H1 (cell line): ENCODE results near the gene IAPP. TPM values are rescaled to one million over a fixed set of nuclear protein-coding genes. Genes with fewer than 3 reads are reported as not detected.

Experiments
- CTCF ChIA-PET: fragments of 300-600 bp; sonication (Branson Sonifier 250); formaldehyde crosslinking; loops from one replicate; lab custom pipeline; 2021; ENCODE audit not compliant: partially characterized antibody; lab: Charles Lee
- POLR2A ChIA-PET: fragments of 300-600 bp; sonication (Branson Sonifier 250); formaldehyde crosslinking; loops from one replicate; lab custom pipeline; 2021; ENCODE audit warnings: inconsistent platforms; ENCODE audit not compliant: partially characterized antibody; lab: Charles Lee
- DNase-seq, 2 experiments: peaks; one replicate each; pipeline versions ENCODE4 v3.0.0 to v3.0.0-alpha.2; 2010 to 2022; ENCODE audit warnings: low spot score in 2 of 2, low read depth in 1 of 2, mixed read lengths in 1 of 2
- FAIRE-seq: peaks from 2 replicates; lab custom pipeline; 2011; peaks lifted over from hg19 to GRCh38; lab: Jason Lieb, UNC
- H2AFZ ChIP-seq: 2 replicates; pipeline ENCODE4 v1.8.1; 2012; ENCODE audit warnings: low read length, inconsistent platforms
- H2AK5ac ChIP-seq: 2 replicates; pipeline ENCODE4 v1.6.1; 2013; ENCODE audit warnings: low read depth, low read length
- H2BK120ac ChIP-seq: replicated peaks from 2 replicates; pipeline ENCODE3; 2013; ENCODE audit warnings: low read depth, low read length, inconsistent platforms
- H2BK12ac ChIP-seq: 2 replicates; pipeline ENCODE4 v1.6.1; 2013; ENCODE audit warnings: low read depth, low read length
- H2BK15ac ChIP-seq: 2 replicates; pipeline ENCODE4 v1.6.1; 2013; ENCODE audit warnings: low read length
- H2BK20ac ChIP-seq: 2 replicates; pipeline ENCODE4 v1.6.1; 2013; ENCODE audit warnings: low read length
- H2BK5ac ChIP-seq: 2 replicates; pipeline ENCODE4 v1.6.1; 2013; ENCODE audit warnings: low read depth, low read length
- H3K14ac ChIP-seq: 2 replicates; pipeline ENCODE4 v1.6.1; 2013; ENCODE audit warnings: inconsistent platforms; ENCODE audit not compliant: insufficient read length
- H3K18ac ChIP-seq: 2 replicates; pipeline ENCODE4 v1.6.1; 2013; ENCODE audit warnings: low read length; ENCODE audit errors: extremely low read depth
- H3K23ac ChIP-seq: 2 replicates; pipeline ENCODE4 v1.6.1; 2013; ENCODE audit warnings: inconsistent platforms; ENCODE audit not compliant: insufficient read length
- H3K23me2 ChIP-seq: 2 replicates; pipeline ENCODE4 v1.6.1; 2013; ENCODE audit warnings: low read depth, low read length
- H3K27ac ChIP-seq: 2 replicates; pipeline ENCODE4 v1.6.1; 2011; ENCODE audit warnings: low read depth, low read length, inconsistent platforms
- H3K27me3 ChIP-seq, 4 experiments: replicated peaks in 1 of 4; 1 replicate in 1 of 4; 2 replicates in 3 of 4; pipeline versions ENCODE4 v1.6.1 to v1.8.1; 2011 to 2013; ENCODE audit warnings: low read length in 3 of 4, mild to moderate bottlenecking in 3 of 4, inconsistent platforms in 2 of 4, mixed read lengths in 2 of 4, moderate library complexity in 1 of 4; ENCODE audit not compliant: control insufficient read depth in 3 of 4, insufficient read depth in 3 of 4; ENCODE audit errors: extremely low read depth in 1 of 4
- H3K36me3 ChIP-seq, 4 experiments: 2 replicates each; pipeline versions ENCODE4 v1.6.1 to v1.8.1; 2011 to 2013; ENCODE audit warnings: mild to moderate bottlenecking in 4 of 4, low read length in 3 of 4, moderate library complexity in 2 of 4, control low read depth in 1 of 4, inconsistent platforms in 1 of 4; ENCODE audit not compliant: insufficient read depth in 4 of 4, control insufficient read depth in 2 of 4
- H3K4ac ChIP-seq: replicated peaks from 2 replicates; pipeline ENCODE3; 2013; ENCODE audit warnings: low read length, low read depth, mixed read lengths, inconsistent platforms; ENCODE audit not compliant: insufficient read length
- H3K4me1 ChIP-seq, 4 experiments: replicated peaks in 1 of 4; 1 replicate in 1 of 4; 2 replicates in 3 of 4; pipeline versions ENCODE4 v1.6.1 to v1.8.1; 2011 to 2013; ENCODE audit warnings: low read length in 3 of 4, inconsistent platforms in 2 of 4, mixed read lengths in 1 of 4; ENCODE audit not compliant: insufficient read depth in 4 of 4, control insufficient read depth in 3 of 4
- H3K4me2 ChIP-seq, 2 experiments: 2 replicates each; pipeline versions ENCODE4 v1.6.1 to v1.8.1; 2011 to 2013; ENCODE audit warnings: low read depth in 2 of 2, low read length in 2 of 2, control low read depth in 1 of 2, inconsistent platforms in 1 of 2, mild to moderate bottlenecking in 1 of 2; ENCODE audit not compliant: insufficient read depth in 1 of 2
- H3K4me3 ChIP-seq, 4 experiments: fragments of 200-600, 300-600 bp in 1 of 4; sonication (generic), shearing (Covaris generic), sonication (Bioruptor Twin) in 1 of 4; 2 replicates each; pipeline versions ENCODE4 v1.5.1 to v1.8.1; 2011 to 2016; ENCODE audit warnings: low read length in 4 of 4, low read depth in 3 of 4, control low read depth in 2 of 4, inconsistent platforms in 2 of 4, mild to moderate bottlenecking in 2 of 4, mixed read lengths in 1 of 4, moderate library complexity in 1 of 4; ENCODE audit not compliant: insufficient read depth in 2 of 4; ENCODE audit errors: extremely low read depth in 1 of 4
- H3K56ac ChIP-seq: replicated peaks from 2 replicates; pipeline ENCODE3; 2013; ENCODE audit warnings: low read depth, mild to moderate bottlenecking, mixed read lengths, low read length, inconsistent platforms; ENCODE audit not compliant: insufficient read length
- H3K79me1 ChIP-seq: 2 replicates; pipeline ENCODE4 v1.6.1; 2013; ENCODE audit warnings: low read depth, low read length, control low read depth
- H3K79me2 ChIP-seq, 2 experiments: 2 replicates each; pipeline versions ENCODE4 v1.6.1 to v1.8.1; 2012 to 2013; ENCODE audit warnings: low read length in 2 of 2, mild to moderate bottlenecking in 2 of 2, inconsistent platforms in 1 of 2; ENCODE audit not compliant: insufficient read depth in 2 of 2, control insufficient read depth in 1 of 2
- H3K9ac ChIP-seq, 4 experiments: replicated peaks in 1 of 4; 1 replicate in 1 of 4; 2 replicates in 3 of 4; pipeline versions ENCODE4 v1.6.1 to v1.8.1; 2011 to 2013; ENCODE audit warnings: low read depth in 3 of 4, low read length in 3 of 4, control low read depth in 2 of 4, mild to moderate bottlenecking in 2 of 4, moderate library complexity in 2 of 4, inconsistent platforms in 1 of 4; ENCODE audit errors: extremely low read depth in 1 of 4
- H3K9me3 ChIP-seq, 2 experiments: 2 replicates each; pipeline versions ENCODE4 v1.6.1 to v1.8.1; 2012 to 2013; ENCODE audit warnings: mild to moderate bottlenecking in 2 of 2, moderate library complexity in 2 of 2, control low read depth in 1 of 2, inconsistent platforms in 1 of 2, low read depth in 1 of 2, low read length in 1 of 2, mixed read lengths in 1 of 2; ENCODE audit not compliant: insufficient read depth in 2 of 2
- H4K20me1 ChIP-seq, 2 experiments: replicated peaks in 1 of 2; 2 replicates each; pipeline versions ENCODE3 to v1.8.1; 2011 to 2013; ENCODE audit warnings: inconsistent platforms in 2 of 2, low read length in 2 of 2, mild to moderate bottlenecking in 1 of 2; ENCODE audit not compliant: insufficient read depth in 2 of 2, control insufficient read depth in 1 of 2
- H4K5ac ChIP-seq: 2 replicates; pipeline ENCODE4 v1.6.1; 2013; ENCODE audit warnings: low read length, low read depth, mixed read lengths, inconsistent platforms; ENCODE audit not compliant: insufficient read length
- H4K8ac ChIP-seq: 2 replicates; pipeline ENCODE4 v1.8.0; 2013; ENCODE audit warnings: mild to moderate bottlenecking, moderate library complexity, low read length, inconsistent platforms; ENCODE audit not compliant: insufficient read depth; ENCODE audit errors: extremely low read depth
- H4K91ac ChIP-seq: replicated peaks from 2 replicates; pipeline ENCODE3; 2013; ENCODE audit warnings: low read length, mixed read lengths, inconsistent platforms; ENCODE audit not compliant: insufficient read length
- CHD2 ChIP-seq: IDR thresholded peaks from 2 replicates; pipeline ENCODE4 v1.6.1; 2012; ENCODE audit warnings: low read length, improper control_type of control experiment
- EGR1 ChIP-seq: IDR thresholded peaks from 2 replicates; pipeline ENCODE4 v1.6.1; 2011; ENCODE audit warnings: low read depth, low read length, borderline replicate concordance
- EP300 ChIP-seq, 2 experiments: IDR thresholded peaks; 1 replicate in 1 of 2; 2 replicates in 1 of 2; pipeline ENCODE4 v1.6.1; 2011 to 2012; ENCODE audit warnings: low read depth in 2 of 2, low read length in 2 of 2, mild to moderate bottlenecking in 2 of 2, borderline replicate concordance in 1 of 2, inconsistent platforms in 1 of 2, moderate library complexity in 1 of 2
- EZH2 ChIP-seq: fragments of 200-600 bp; sonication (generic); IDR thresholded peaks from 2 replicates; pipeline ENCODE4 v1.7.1; 2012; ENCODE audit warnings: low read depth, mild to moderate bottlenecking, moderate library complexity, low read length, inconsistent platforms; ENCODE audit not compliant: severe bottlenecking
- NANOG ChIP-seq: IDR thresholded peaks from 2 replicates; pipeline ENCODE4 v1.6.1; 2011; ENCODE audit warnings: low read length, low read depth, mild to moderate bottlenecking, inconsistent platforms; ENCODE audit not compliant: insufficient read depth, poor library complexity, severe bottlenecking
- PHF8 ChIP-seq: fragments of 200-600 bp; sonication (generic); conservative IDR thresholded peaks from 2 replicates; pipeline ENCODE4 v1.7.1; 2012; ENCODE audit warnings: low read depth, mild to moderate bottlenecking, inconsistent platforms, low read length, moderate library complexity
- POLR2AphosphoS5 ChIP-seq: IDR thresholded peaks from 2 replicates; pipeline ENCODE4 v1.6.1; 2011; ENCODE audit warnings: low read depth, low read length
- TAF7 ChIP-seq: optimal IDR thresholded peaks from 2 replicates; pipeline ENCODE3; 2011; ENCODE audit warnings: low read depth, mild to moderate bottlenecking, inconsistent platforms, low read length, moderate library complexity, borderline replicate concordance
- TBP ChIP-seq: IDR thresholded peaks from 2 replicates; pipeline ENCODE4 v1.6.1; 2011; ENCODE audit warnings: low read depth, low read length, improper control_type of control experiment
- WGBS, 2 experiments: shearing (Covaris generic) in 1 of 2; methylation state at CpG; one replicate each; pipeline versions ENCODE4 v1.1.6 to v1.1.7; 2013 to 2015; ENCODE audit warnings: low lambda C conversion rate in 2 of 2, mixed read lengths in 2 of 2, inconsistent platforms in 1 of 2, low coverage in 1 of 2, missing lambda C conversion rate in 1 of 2; ENCODE audit not compliant: insufficient replicate concordance in 2 of 2, insufficient coverage in 1 of 2, insufficient read length in 1 of 2; ENCODE audit errors: extremely low coverage in 1 of 2, missing lambda C conversion rate in 1 of 2; 5-methylcytosine and 5-hydroxymethylcytosine counted together
- polyA plus RNA-seq, 7 experiments: library from polyadenylated mRNA; depleted of rRNA in 3 of 7; stranded (reverse) in 5 of 7; unstranded in 2 of 7; fragments of >200 nt in 5 of 7; fragments of 200-250 nt in 2 of 7; gene quantifications; 1 replicate in 5 of 7; 2 replicates in 1 of 7; 4 replicates in 1 of 7; pipeline versions ENCODE4 v1.2.1 to v1.2.3, GENCODE V29; 2011 to 2013; ENCODE audit warnings: missing spikeins in 2 of 7, mixed read lengths in 2 of 7
- total RNA-seq: library from RNA; stranded (reverse); fragmentation: NEBNext Ultra II Directional; extraction: Animal tissue kit (Norgen Biotek cat#: 25700); gene quantifications from 2 replicates; pipeline ENCODE4 v1.2.1, GENCODE V29; 2021

IAPP gene
- total and polyA plus RNA-seq, 2 of the 8 experiments (the other 6 are each of a cell fraction or from before 2014, with no cell fraction given) = not detected

GRCh38 chr12:21413369-21414277 is 40.9 kb downstream of the IAPP start:
- peak overlapping the region; percentile 83; the same call in 1 of the 2 replicates for H2AFZ ChIP-seq
- no peak overlapping the region for H3K4ac ChIP-seq
- no peak overlapping the region for H2BK120ac ChIP-seq
- no peaks in the 10 kb centered on the region for H3K9me3 ChIP-seq
- H3K23me2 ChIP-seq = no peaks in the 10 kb centered on the region; the same call in 1 of the 2 replicates
- no peak overlapping the region for H3K23ac ChIP-seq
- H2BK20ac ChIP-seq = no peak overlapping the region
- H3K9ac ChIP-seq = no peak overlapping the region
- ChIA-PET CTCF (no interaction called here), POLR2A (no interaction called here)
- H3K79me2 ChIP-seq = no peaks in the 10 kb centered on the region
- H3K4me1 ChIP-seq = no peaks in the 10 kb centered on the region
- H3K79me1 ChIP-seq = no peaks in the 10 kb centered on the region
- no peak overlapping the region for H4K5ac ChIP-seq
- H3K56ac ChIP-seq = no peak overlapping the region
- H4K8ac ChIP-seq = no peak overlapping the region
- no peak overlapping the region for H3K4me2 ChIP-seq
- H4K20me1 ChIP-seq = no peaks in the 10 kb centered on the region
- no peak overlapping the region for H3K4me3 ChIP-seq
- no peak for TF ChIP-seq PHF8
- no peak for TF ChIP-seq TAF7
- no peak for TF ChIP-seq POLR2AphosphoS5
- TF ChIP-seq EZH2 = no peak
- no peak for TF ChIP-seq EP300 (IDR thresholded peaks at IDR 0.05; ENCODE audit: borderline replicate concordance in 1 of 2, low read depth in 2 of 2, low read length in 2 of 2)
- TF ChIP-seq EGR1 = no peak
- TF ChIP-seq NANOG = no peak
- TF ChIP-seq TBP = no peak
- no peak for TF ChIP-seq CHD2
- no peak overlapping the region for H4K91ac ChIP-seq
- H3K14ac ChIP-seq = no peak overlapping the region
- FAIRE-seq = no peak
- no peak overlapping the region for H3K27ac ChIP-seq
- no peaks in the 10 kb centered on the region for H3K36me3 ChIP-seq
- no peak overlapping the region for H2BK15ac ChIP-seq
- no peak overlapping the region for H2BK5ac ChIP-seq
- H2AK5ac ChIP-seq = no peak overlapping the region
- WGBS, 2 experiments = 89% methylated on average over 16 of the region's 16 CpGs; no CpG with 5 or more reads in 1 of the 2 experiments
- no peak overlapping the region for H2BK12ac ChIP-seq
- DNase-seq = no peak
- no peak overlapping the region for H3K18ac ChIP-seq
- H3K27me3 ChIP-seq = no peaks in the 10 kb centered on the region
